ENCODE measurements around the gene TFAP2D. TPM values are rescaled to one million over a fixed set of nuclear protein-coding genes. Genes with fewer than 3 reads are reported as not detected.
A peak's percentile ranks its signal among the peaks of the same experiment; 100 is the strongest.

The TFAP2D gene
- total RNA-seq, 4 donors from 2014 or later = not detected

GRCh38 chr6:50816115-50816675 lies 102.9 kb downstream of the TFAP2D start:
- H3K4me3 ChIP-seq (ENCODE audit: low read depth, poor library complexity, severe bottlenecking) = peak overlapping the region; percentile 40
- TF ChIP-seq, protein P1, sequence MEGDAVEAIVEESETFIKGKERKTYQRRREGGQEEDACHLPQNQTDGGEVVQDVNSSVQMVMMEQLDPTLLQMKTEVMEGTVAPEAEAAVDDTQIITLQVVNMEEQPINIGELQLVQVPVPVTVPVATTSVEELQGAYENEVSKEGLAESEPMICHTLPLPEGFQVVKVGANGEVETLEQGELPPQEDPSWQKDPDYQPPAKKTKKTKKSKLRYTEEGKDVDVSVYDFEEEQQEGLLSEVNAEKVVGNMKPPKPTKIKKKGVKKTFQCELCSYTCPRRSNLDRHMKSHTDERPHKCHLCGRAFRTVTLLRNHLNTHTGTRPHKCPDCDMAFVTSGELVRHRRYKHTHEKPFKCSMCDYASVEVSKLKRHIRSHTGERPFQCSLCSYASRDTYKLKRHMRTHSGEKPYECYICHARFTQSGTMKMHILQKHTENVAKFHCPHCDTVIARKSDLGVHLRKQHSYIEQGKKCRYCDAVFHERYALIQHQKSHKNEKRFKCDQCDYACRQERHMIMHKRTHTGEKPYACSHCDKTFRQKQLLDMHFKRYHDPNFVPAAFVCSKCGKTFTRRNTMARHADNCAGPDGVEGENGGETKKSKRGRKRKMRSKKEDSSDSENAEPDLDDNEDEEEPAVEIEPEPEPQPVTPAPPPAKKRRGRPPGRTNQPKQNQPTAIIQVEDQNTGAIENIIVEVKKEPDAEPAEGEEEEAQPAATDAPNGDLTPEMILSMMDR (IDR thresholded peaks at IDR 0.05) = peak in 1 of 3 donors; percentile 35
- no peak for TF ChIP-seq POLR2A (IDR thresholded peaks at IDR 0.05)
- intact Hi-C loops (cut with DNase I; ENCODE audit: low total_unique reads) = loop anchor here (10.0 kb wide), 3 partner anchors 529 to 1209 kb away; no protein-coding TSS in a partner anchor
- WGBS, 2 donors = 0 to 1% methylated on average over 14 of the region's 14 CpGs
- DNase-seq (ENCODE audit: low spot score in 2 of 2) = peak; percentile 79 to 91

DNA sequence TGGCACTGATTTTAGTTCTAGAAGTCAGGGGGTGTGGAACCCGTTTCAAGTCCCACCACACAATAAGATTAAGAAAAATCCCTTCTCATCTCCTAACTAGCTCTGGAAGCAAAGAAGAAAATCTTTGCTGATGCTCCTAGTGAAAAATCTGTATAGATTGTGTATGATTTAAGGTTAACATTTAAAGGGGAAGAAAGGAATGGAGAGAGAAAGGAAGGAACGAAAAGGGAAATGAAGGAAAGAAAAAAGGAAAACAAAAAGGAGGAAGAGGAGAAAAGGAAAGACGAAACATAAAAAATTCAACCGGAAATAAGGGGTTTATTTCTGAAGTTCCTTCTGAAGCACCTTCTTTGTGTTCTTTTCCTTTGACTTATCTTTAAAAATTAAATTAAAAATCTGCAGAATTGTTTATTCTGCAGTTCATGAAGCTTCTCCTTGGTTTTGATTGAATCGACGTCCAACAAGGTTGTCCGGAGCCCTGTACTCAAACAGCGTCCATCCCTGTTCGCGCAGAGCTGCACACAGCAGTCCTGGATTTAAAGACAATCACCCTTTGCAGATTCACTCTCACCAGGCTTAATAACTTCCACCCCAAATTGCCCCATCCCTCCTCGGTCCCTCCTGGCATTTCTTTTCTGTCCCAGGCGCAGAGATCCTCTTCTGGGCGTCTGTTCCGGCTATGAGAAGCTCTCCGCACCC lies 103.8 kb downstream of the TFAP2D start:
- 9 to 11% methylated on average over 15 of the region's 15 CpGs for WGBS, 2 donors
- no peak for DNase-seq (ENCODE audit: low spot score in 2 of 2)
- no peak for TF ChIP-seq POLR2A (IDR thresholded peaks at IDR 0.05)
- TF ChIP-seq, protein P1 (IDR thresholded peaks at IDR 0.05) = no peak
- intact Hi-C loops (cut with DNase I; ENCODE audit: low total_unique reads) = loop anchor here (10.0 kb wide), 3 partner anchors 528 to 1208 kb away; no protein-coding TSS in a partner anchor
- no peak overlapping the region for H3K4me3 ChIP-seq (ENCODE audit: low read depth, poor library complexity, severe bottlenecking)

DNA sequence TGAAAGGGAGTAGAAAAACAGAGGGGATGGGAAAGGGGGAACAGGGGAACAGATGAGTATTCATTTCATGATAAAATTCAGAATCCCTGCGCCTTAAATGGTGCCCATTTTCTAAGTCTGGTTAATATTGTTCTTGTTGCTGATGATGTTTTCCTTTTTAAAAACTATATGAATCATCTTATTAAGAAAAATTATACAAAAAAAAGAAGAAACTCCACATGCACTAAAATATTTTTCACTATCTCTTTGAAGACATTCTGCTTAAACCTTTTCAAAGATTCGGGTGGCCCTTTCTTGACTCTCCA lies 104.3 kb downstream of the TFAP2D start:
- intact Hi-C loops (cut with DNase I; ENCODE audit: low total_unique reads) = loop anchor here (10.0 kb wide), 3 partner anchors 527 to 1207 kb away; no protein-coding TSS in a partner anchor
- no peak for TF ChIP-seq POLR2A (IDR thresholded peaks at IDR 0.05)
- TF ChIP-seq, protein P1 (IDR thresholded peaks at IDR 0.05) = no peak
- WGBS, 2 donors = 22 to 24% methylated on average over 2 of the region's 2 CpGs
- no peak overlapping the region for H3K4me3 ChIP-seq (ENCODE audit: low read depth, poor library complexity, severe bottlenecking)
- DNase-seq (ENCODE audit: low spot score in 2 of 2) = no peak

GRCh38 chr6:50818020-50818419 lies 104.7 kb downstream of the TFAP2D start:
- H3K4me3 ChIP-seq (ENCODE audit: low read depth, poor library complexity, severe bottlenecking) = no peak overlapping the region
- no peak for TF ChIP-seq POLR2A (IDR thresholded peaks at IDR 0.05)
- TF ChIP-seq, protein P1 (IDR thresholded peaks at IDR 0.05) = no peak
- intact Hi-C loops (cut with DNase I; ENCODE audit: low total_unique reads) = loop anchor here (10.0 kb wide), 3 partner anchors 527 to 1207 kb away; no protein-coding TSS in a partner anchor
- WGBS, 2 donors = 17 to 19% methylated on average over 6 of the region's 6 CpGs
- DNase-seq (ENCODE audit: low spot score in 2 of 2) = no peak

DNA sequence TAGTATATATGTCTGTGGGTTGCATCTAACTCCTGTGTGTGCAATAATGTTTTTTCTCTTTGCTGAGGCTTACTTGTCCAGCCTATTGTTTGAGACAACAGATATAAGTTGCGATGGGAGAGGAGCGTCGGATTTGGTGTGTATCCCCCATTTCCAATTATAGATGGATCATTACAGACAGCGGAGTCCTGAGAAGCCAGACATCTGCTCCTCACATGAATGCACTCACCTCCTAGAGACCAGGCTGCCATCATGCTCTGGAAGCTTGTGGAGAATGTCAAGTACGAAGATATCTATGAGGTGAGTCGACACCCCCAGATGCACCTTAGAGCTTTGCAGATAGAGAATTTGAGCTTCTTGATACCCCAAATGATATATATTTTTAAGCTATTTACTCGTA lies 105.3 kb downstream of the TFAP2D start, which contains the start of gene TFAP2B:
TFAP2B (plus strand) TSS at position 199 of the 400 bp plus-strand sequence; CDS start at position 220, 21 bp downstream.
- WGBS, 2 donors = 11 to 13% methylated on average over 7 of the region's 7 CpGs
- TF ChIP-seq, protein P1 (IDR thresholded peaks at IDR 0.05) = no peak
- no peak for TF ChIP-seq POLR2A (IDR thresholded peaks at IDR 0.05)
- no peak for DNase-seq (ENCODE audit: low spot score in 2 of 2)
- intact Hi-C loops (cut with DNase I; ENCODE audit: low total_unique reads) = loop anchor here (10.0 kb wide), 3 partner anchors 526 to 1206 kb away; no protein-coding TSS in a partner anchor
- H3K4me3 ChIP-seq (ENCODE audit: low read depth, poor library complexity, severe bottlenecking) = peak within 1 kb of the TSS; percentile 36

All from lower leg skin (tissue), 4 donors.